Naive thymus-derived CD4-positive, alpha-beta T cell (primary cell): ENCODE measurements around the gene POLR2F. TPM values are rescaled to one million over a fixed set of nuclear protein-coding genes. Genes with fewer than 3 reads are reported as not detected.

Source experiments
- ATAC-seq: fragments of 150-1000 bp; cut with Tn5 transposase; 2 replicates; pipeline ENCODE4 v1.10.0; 2021; ENCODE audit warnings: mild to moderate bottlenecking, moderate library complexity
- CTCF ChIA-PET: fragments of 350-600 bp; sonication (Branson Sonifier 250); formaldehyde crosslinking; loops from one replicate; lab custom pipeline; 2021; ENCODE audit warnings: antibody characterized with exemption; lab: Charles Lee
- POLR2A ChIA-PET: fragments of 350-600 bp; sonication (Branson Sonifier 250); formaldehyde crosslinking; loops from one replicate; lab custom pipeline; 2021; ENCODE audit warnings: antibody characterized with exemption, inconsistent platforms; lab: Charles Lee
- DNase-seq, 9 donors: peaks; one replicate each; pipeline versions ENCODE4 v3.0.0 to v3.0.0-alpha.2; 2020 to 2022; ENCODE audit warnings: mixed read lengths in 1 of 9
- H3K27ac ChIP-seq: one replicate; pipeline ENCODE4 v1.7.0; 2013; ENCODE audit warnings: mild to moderate bottlenecking, low read depth, low read length, moderate library complexity
- H3K27me3 ChIP-seq, 2 donors: one replicate each; pipeline ENCODE4 v1.7.0; 2013; ENCODE audit warnings: low read length in 2 of 2, mild to moderate bottlenecking in 2 of 2, moderate library complexity in 2 of 2; ENCODE audit not compliant: control insufficient read depth in 2 of 2, insufficient read depth in 2 of 2
- H3K36me3 ChIP-seq, 3 experiments: 1 replicate in 2 of 3; 2 replicates in 1 of 3; pipeline ENCODE4 v1.7.0; 2013; ENCODE audit warnings: low read length in 3 of 3, mild to moderate bottlenecking in 3 of 3, moderate library complexity in 1 of 3; ENCODE audit not compliant: insufficient read depth in 3 of 3, control insufficient read depth in 2 of 3
- H3K4me1 ChIP-seq, 2 donors: one replicate each; pipeline ENCODE4 v1.7.0; 2013; ENCODE audit warnings: low read length in 2 of 2, mild to moderate bottlenecking in 2 of 2, moderate library complexity in 1 of 2; ENCODE audit not compliant: control insufficient read depth in 2 of 2, insufficient read depth in 2 of 2
- H3K4me3 ChIP-seq: 2 replicates; pipeline ENCODE4 v1.7.0; 2013; ENCODE audit warnings: mild to moderate bottlenecking, low read length
- H3K9me3 ChIP-seq, 3 experiments: 1 replicate in 2 of 3; 2 replicates in 1 of 3; pipeline ENCODE4 v1.7.0; 2013; ENCODE audit warnings: low read length in 3 of 3; ENCODE audit not compliant: control insufficient read depth in 2 of 3
- H3K27ac Mint-ChIP-seq, 9 donors: one replicate each; pipeline ENCODE4 v1.8.0; 2020 to 2022; ENCODE audit warnings: mixed read lengths in 9 of 9, mild to moderate bottlenecking in 8 of 9, moderate library complexity in 5 of 9, inconsistent platforms in 2 of 9
- H3K27me3 Mint-ChIP-seq, 5 donors: one replicate each; pipeline ENCODE4 v1.8.0; 2021 to 2022; ENCODE audit warnings: mixed read lengths in 5 of 5, mild to moderate bottlenecking in 1 of 5
- H3K36me3 Mint-ChIP-seq, 5 donors: one replicate each; pipeline ENCODE4 v1.8.0; 2020 to 2022; ENCODE audit warnings: mixed read lengths in 5 of 5, mild to moderate bottlenecking in 3 of 5, inconsistent platforms in 1 of 5
- H3K4me1 Mint-ChIP-seq, 7 donors: one replicate each; pipeline ENCODE4 v1.8.0; 2020 to 2022; ENCODE audit warnings: mixed read lengths in 7 of 7, mild to moderate bottlenecking in 3 of 7, inconsistent platforms in 1 of 7
- H3K4me3 Mint-ChIP-seq, 10 donors: one replicate each; pipeline ENCODE4 v1.8.0; 2020 to 2022; ENCODE audit warnings: mild to moderate bottlenecking in 10 of 10, mixed read lengths in 10 of 10, moderate library complexity in 6 of 10, inconsistent platforms in 2 of 10
- H3K9me3 Mint-ChIP-seq, 11 donors: one replicate each; pipeline ENCODE4 v1.8.0; 2020 to 2022; ENCODE audit warnings: mixed read lengths in 11 of 11, mild to moderate bottlenecking in 4 of 11, inconsistent platforms in 1 of 11, moderate library complexity in 1 of 11
- intact Hi-C, 2 donors: fragments of 100-400 bp; cut with micrococcal nuclease; formaldehyde crosslinking; loops; one replicate each; pipeline ENCODE4 v1.15.1; 2023
- polyA plus RNA-seq, 2 donors: library from polyadenylated mRNA; unstranded; fragments of 300-500 nt; fragmentation: Illumina TruSeq; gene quantifications; one replicate each; pipeline ENCODE4 v1.2.3, GENCODE V29; 2021
- total RNA-seq, 6 experiments: library from RNA in 5 of 6; stranded (reverse) in 5 of 6; gene quantifications; 1 replicate in 5 of 6; 2 replicates in 1 of 6; pipeline ENCODE4 v1.2.3 and lab custom pipeline; 2021 to 2026

POLR2F gene
- total and polyA plus RNA-seq, 7 experiments from 2014 or later, result 25.9 to 137 (median 45.9) TPM

DNA sequence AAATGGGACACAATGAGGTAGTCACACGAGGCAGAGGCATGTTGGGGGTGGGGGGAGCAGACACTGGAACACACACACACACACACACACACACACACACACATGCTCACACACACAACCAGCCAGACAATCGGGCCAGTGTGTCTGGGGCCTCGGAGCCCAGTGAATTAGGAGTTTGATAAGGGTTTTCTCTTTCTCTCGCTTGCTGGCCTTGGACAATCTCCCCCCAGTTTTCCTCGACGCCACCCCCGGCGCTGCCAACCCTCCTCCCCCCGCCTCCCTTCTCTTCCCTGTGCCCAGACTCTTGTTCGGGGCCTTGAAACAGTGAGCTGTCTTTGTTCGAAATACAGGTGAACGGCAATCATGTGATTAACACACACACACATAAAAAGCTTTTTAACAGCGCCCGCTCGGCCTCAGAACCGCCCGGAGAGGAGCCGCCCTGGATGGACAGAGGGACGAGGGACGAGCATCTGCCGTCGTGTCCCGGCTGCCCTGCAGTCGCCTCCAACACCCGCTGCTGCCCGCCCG, 32.3 kb downstream of the POLR2F start:
- Mint-ChIP-seq H3K27ac (no peak overlapping the region), H3K9me3 (no peaks in the 10 kb centered on the region), H3K4me3 (no peak overlapping the region), H3K36me3 (peaks cover 0 to 6% (median 0%) of the 10 kb centered on the region in 5 donors), H3K27me3 (no peaks in the 10 kb centered on the region), H3K4me1 (peaks cover 0 to 2% (median 0%) of the 10 kb centered on the region in 7 donors)
- H3K4me1 ChIP-seq, result no peaks in the 10 kb centered on the region
- ChIA-PET CTCF (no interaction called here), POLR2A (no interaction called here)
- DNase-seq, result no peak
- ATAC-seq, result no peak
- H3K9me3 ChIP-seq, result no peaks in the 10 kb centered on the region
- no peaks in the 10 kb centered on the region for H3K27me3 ChIP-seq
- peaks cover 0 to 23% (median 0%) of the 10 kb centered on the region in 3 experiments for H3K36me3 ChIP-seq
- intact Hi-C loops, result no loop called here
- no peak overlapping the region for H3K4me3 ChIP-seq
- no peak overlapping the region for H3K27ac ChIP-seq

DNA sequence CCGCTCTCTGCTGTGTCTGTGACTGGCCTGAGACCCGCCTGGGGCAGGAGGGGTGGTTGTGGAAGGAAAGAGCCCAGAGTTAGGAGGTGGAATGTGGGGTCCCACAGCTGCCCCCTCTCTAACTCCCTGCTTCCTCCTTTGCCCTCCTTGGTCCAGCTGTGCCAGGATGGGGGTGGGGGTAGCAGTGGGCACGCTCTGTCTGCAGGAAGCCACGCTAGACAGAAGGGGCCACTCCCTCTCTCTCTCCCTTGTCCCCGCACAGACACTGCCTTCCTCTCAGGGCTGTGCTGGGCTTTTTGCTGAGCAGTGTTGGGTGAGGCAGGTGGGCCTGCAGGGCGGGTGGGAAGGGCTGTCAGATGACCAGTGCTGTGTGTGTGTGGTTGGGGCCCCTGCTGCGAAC, 32.9 kb downstream of the POLR2F start:
- no peak overlapping the region for H3K27ac ChIP-seq
- Mint-ChIP-seq H3K36me3 (peaks cover 0 to 6% (median 0%) of the 10 kb centered on the region in 5 donors), H3K4me3 (no peak overlapping the region), H3K27me3 (no peaks in the 10 kb centered on the region), H3K27ac (no peak overlapping the region), H3K9me3 (no peaks in the 10 kb centered on the region), H3K4me1 (peaks cover 0 to 2% (median 0%) of the 10 kb centered on the region in 7 donors)
- H3K9me3 ChIP-seq, result no peaks in the 10 kb centered on the region
- no peaks in the 10 kb centered on the region for H3K27me3 ChIP-seq
- POLR2A ChIA-PET, result no interaction called here
- ATAC-seq, result no peak
- H3K4me3 ChIP-seq, result no peak overlapping the region
- H3K36me3 ChIP-seq, result peaks cover 0 to 23% (median 0%) of the 10 kb centered on the region in 3 experiments
- no peaks in the 10 kb centered on the region for H3K4me1 ChIP-seq
- CTCF ChIA-PET, result no interaction called here
- no peak for DNase-seq
- intact Hi-C loops, result no loop called here

DNA sequence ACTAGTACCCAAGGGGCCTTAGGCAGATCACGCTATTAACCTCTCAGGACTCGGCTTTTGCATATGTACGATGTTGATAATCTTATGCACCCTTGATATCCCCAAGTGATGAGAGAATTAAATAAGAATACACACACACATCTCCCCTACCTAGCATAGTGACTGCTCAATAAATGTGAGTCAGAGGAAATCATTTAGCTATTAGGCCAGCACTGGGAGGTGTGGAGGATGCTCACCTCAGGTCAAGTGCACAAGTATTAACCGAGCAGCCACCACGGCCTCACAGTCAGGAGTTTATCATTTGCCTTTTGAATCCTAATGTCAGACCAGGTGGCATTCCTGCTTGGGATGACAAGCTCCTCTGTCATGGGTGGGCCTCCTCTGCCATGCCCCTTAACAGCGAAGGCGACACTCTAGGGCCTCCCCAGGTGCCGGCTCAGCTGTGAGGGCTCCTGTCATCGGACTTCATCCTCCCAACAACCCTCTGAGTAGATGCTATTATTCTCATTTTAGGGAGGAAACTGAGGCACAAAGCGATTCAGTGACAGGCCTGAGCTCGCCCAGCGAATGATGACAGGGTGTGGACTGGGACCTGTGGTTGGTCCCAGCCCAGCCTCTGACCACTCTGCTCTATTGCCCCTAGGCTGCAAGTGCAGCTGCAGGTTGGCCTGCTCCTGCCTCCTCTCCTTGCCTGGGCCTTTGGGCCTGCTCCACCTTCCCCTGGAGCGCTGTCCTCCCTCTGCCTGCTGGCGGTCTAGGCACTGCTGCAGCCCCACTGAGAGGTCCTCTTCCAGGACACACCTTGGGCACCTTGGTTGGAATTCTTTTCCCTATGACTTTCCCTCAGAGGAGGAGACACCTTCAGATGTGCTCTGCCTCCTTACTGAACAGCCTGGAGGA, 35.9 kb downstream of the POLR2F start:
- peaks cover 0 to 23% (median 0%) of the 10 kb centered on the region in 3 experiments for H3K36me3 ChIP-seq
- Mint-ChIP-seq H3K27me3 (no peaks in the 10 kb centered on the region), H3K4me1 (peaks cover 0 to 5% (median 0%) of the 10 kb centered on the region in 7 donors), H3K9me3 (no peaks in the 10 kb centered on the region), H3K4me3 (no peak overlapping the region), H3K27ac (no peak overlapping the region), H3K36me3 (peaks cover 0 to 11% (median 0%) of the 10 kb centered on the region in 5 donors)
- H3K27me3 ChIP-seq, result no peaks in the 10 kb centered on the region
- no peak overlapping the region for H3K4me3 ChIP-seq
- H3K9me3 ChIP-seq, result no peaks in the 10 kb centered on the region
- CTCF ChIA-PET, result no interaction called here
- no peak overlapping the region for H3K27ac ChIP-seq
- POLR2A ChIA-PET, result no interaction called here
- intact Hi-C loops, result no loop called here
- DNase-seq (no peak), ATAC-seq (no peak)
- H3K4me1 ChIP-seq, result peaks cover 0 to 13% of the 10 kb centered on the region in 2 donors

DNA sequence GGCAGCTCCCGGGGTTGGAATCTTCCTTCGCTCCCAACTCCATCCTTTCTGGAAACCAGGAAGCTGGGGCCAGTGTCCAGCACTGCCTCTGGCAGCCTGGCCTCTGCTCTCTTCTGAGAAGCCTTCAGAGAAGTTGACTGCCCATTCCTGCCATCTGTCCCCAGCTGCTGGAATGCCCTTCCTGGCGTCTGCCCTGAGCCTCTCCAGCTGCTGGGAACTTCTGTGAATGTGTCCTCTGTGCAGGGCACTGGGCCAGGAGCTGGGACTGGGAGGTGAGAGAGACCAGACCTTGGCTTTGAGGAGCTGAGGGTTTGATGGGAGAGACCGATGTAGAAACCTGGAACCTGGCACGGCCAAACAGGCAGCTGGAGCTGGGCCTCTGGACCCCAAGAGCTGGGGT, 36.8 kb downstream of the POLR2F start:
- no peaks in the 10 kb centered on the region for H3K27me3 Mint-ChIP-seq
- H3K4me3 ChIP-seq, result no peak overlapping the region
- H3K9me3 Mint-ChIP-seq, result no peaks in the 10 kb centered on the region
- POLR2A ChIA-PET, result no interaction called here
- peaks cover 0 to 19% (median 0%) of the 10 kb centered on the region in 3 experiments for H3K36me3 ChIP-seq
- intact Hi-C loops, result no loop called here
- DNase-seq (no peak), ATAC-seq (no peak)
- no peaks in the 10 kb centered on the region for H3K27me3 ChIP-seq
- H3K27ac Mint-ChIP-seq, result no peak overlapping the region
- H3K4me3 Mint-ChIP-seq, result no peak overlapping the region
- H3K9me3 ChIP-seq, result no peaks in the 10 kb centered on the region
- peaks cover 0 to 4% (median 0%) of the 10 kb centered on the region in 7 donors for H3K4me1 Mint-ChIP-seq
- no peak overlapping the region for H3K27ac ChIP-seq
- H3K4me1 ChIP-seq, result peaks cover 0 to 21% of the 10 kb centered on the region in 2 donors
- CTCF ChIA-PET, result no interaction called here
- H3K36me3 Mint-ChIP-seq, result peaks cover 0 to 11% (median 0%) of the 10 kb centered on the region in 5 donors

DNA sequence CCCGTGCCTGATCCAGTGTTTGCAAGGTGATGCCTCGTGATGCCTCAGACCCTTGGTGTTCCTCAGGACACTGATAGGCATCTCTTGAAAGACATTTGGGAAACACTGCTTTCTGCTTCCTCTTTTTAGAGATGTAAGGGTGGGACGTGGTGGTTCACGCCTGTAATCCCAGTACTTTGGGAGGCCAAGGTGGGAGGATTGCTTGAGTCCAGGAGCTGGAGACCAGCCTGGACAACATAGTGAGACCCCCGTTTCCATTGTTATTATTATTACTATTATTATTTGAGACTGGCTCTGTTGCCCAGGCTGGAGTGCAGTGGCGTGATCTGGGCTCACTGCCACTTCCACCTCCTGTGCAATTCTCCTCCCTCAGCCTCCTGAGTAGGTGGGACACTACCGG, 37.4 kb downstream of the POLR2F start:
- Mint-ChIP-seq H3K4me3 (no peak overlapping the region), H3K27me3 (no peaks in the 10 kb centered on the region), H3K4me1 (peaks cover 0 to 10% (median 0%) of the 10 kb centered on the region in 7 donors), H3K9me3 (no peaks in the 10 kb centered on the region), H3K36me3 (peaks cover 0 to 11% (median 0%) of the 10 kb centered on the region in 5 donors), H3K27ac (no peak overlapping the region)
- no peak overlapping the region for H3K4me3 ChIP-seq
- peaks cover 0 to 26% of the 10 kb centered on the region in 2 donors for H3K4me1 ChIP-seq
- ChIA-PET POLR2A (no interaction called here), CTCF (no interaction called here)
- peaks cover 0 to 16% (median 0%) of the 10 kb centered on the region in 3 experiments for H3K36me3 ChIP-seq
- no peak overlapping the region for H3K27ac ChIP-seq
- H3K27me3 ChIP-seq, result no peaks in the 10 kb centered on the region
- ATAC-seq, result no peak
- DNase-seq, result no peak
- intact Hi-C loops, result no loop called here
- no peaks in the 10 kb centered on the region for H3K9me3 ChIP-seq

DNA sequence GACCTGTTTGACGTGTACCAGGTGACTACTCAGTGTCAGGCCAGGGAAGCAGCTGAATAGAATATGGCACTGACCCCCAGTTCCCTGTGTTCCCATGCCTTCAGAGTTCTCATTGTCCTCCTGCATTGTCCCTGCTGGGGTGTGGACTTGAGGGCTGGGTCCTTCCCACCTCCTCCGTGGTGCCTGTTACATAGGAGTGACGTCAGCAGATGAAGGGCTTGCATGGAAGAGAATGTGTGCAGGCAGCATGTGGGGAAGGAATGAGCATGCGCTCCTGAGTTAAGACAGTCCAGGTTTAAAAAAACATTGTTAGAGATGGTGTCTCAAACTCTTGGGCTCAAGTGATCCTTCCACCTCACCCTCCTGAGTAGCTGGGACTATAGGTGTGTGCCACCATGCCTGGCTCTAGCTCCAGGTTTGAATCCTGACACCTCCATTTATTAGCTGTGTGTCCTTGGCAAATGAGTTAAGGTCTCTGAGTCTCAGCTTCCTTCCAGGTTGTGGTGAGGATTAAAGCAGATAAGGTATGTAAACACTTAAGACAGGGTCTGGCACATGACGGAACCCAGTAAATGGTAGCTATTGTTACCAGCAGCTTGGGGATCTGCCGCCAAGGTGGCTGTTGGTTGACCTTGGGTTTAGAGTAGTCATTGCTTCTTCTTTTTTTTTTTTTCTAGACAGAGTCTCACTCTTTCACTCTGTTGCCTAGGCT, 38.4 kb downstream of the POLR2F start:
- Histone ChIP-seq H3K9me3 (no peaks in the 10 kb centered on the region), H3K4me3 (no peak overlapping the region), H3K36me3 (peaks cover 0 to 8% (median 0%) of the 10 kb centered on the region in 3 experiments), H3K27me3 (no peaks in the 10 kb centered on the region), H3K27ac (no peak overlapping the region), H3K4me1 (peaks cover 0 to 36% of the 10 kb centered on the region in 2 donors)
- Mint-ChIP-seq H3K36me3 (peaks cover 0 to 11% (median 0%) of the 10 kb centered on the region in 5 donors), H3K9me3 (no peaks in the 10 kb centered on the region), H3K4me1 (peaks cover 0 to 16% (median 0%) of the 10 kb centered on the region in 7 donors), H3K27me3 (no peaks in the 10 kb centered on the region), H3K4me3 (no peak overlapping the region), H3K27ac (no peak overlapping the region)
- ATAC-seq (no peak), DNase-seq (no peak)
- intact Hi-C loops, result no loop called here
- ChIA-PET POLR2A (interaction anchor here (0.6 kb wide), 1 partner anchor 9 kb away, joined by 3 read pairs; no protein-coding TSS in a partner anchor), CTCF (no interaction called here)
